Measurements from ENCODE around the gene CFAP77. TPM values are rescaled to one million over a fixed set of nuclear protein-coding genes. Genes with fewer than 3 reads are reported as not detected.

Gene CFAP77
- total RNA-seq, 1 donor from 2014 or later: not detected

- H3K4me1 ChIP-seq: peaks cover 36% of the 10 kb centered on the region
- H3K9me3 ChIP-seq: no peaks in the 10 kb centered on the region
- no peak for TF ChIP-seq POLR2A (IDR thresholded peaks at IDR 0.05)
- no peak overlapping the region for H3K27ac ChIP-seq
- no peak for DNase-seq (ENCODE audit: extremely low spot score in 2 of 2)
- H3K27me3 ChIP-seq: peaks cover 7% of the 10 kb centered on the region
- H3K36me3 ChIP-seq: no peaks in the 10 kb centered on the region
- intact Hi-C loops (cut with DNase I): loop anchor here (10.0 kb wide), 1 partner anchor 394 kb away; no protein-coding TSS in a partner anchor
- H3K4me3 ChIP-seq: peak overlapping the region; percentile 46 to 50
These were observed 631 bp downstream of the CFAP77 start for GRCh38 chr9:132410642-132411041.

- intact Hi-C loops (cut with DNase I): loop anchor here (10.0 kb wide), 1 partner anchor 394 kb away; no protein-coding TSS in a partner anchor
- no peaks in the 10 kb centered on the region for H3K36me3 ChIP-seq
- peaks cover 7% of the 10 kb centered on the region for H3K27me3 ChIP-seq
- TF ChIP-seq, protein P1, sequence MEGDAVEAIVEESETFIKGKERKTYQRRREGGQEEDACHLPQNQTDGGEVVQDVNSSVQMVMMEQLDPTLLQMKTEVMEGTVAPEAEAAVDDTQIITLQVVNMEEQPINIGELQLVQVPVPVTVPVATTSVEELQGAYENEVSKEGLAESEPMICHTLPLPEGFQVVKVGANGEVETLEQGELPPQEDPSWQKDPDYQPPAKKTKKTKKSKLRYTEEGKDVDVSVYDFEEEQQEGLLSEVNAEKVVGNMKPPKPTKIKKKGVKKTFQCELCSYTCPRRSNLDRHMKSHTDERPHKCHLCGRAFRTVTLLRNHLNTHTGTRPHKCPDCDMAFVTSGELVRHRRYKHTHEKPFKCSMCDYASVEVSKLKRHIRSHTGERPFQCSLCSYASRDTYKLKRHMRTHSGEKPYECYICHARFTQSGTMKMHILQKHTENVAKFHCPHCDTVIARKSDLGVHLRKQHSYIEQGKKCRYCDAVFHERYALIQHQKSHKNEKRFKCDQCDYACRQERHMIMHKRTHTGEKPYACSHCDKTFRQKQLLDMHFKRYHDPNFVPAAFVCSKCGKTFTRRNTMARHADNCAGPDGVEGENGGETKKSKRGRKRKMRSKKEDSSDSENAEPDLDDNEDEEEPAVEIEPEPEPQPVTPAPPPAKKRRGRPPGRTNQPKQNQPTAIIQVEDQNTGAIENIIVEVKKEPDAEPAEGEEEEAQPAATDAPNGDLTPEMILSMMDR (IDR thresholded peaks at IDR 0.05): peak; percentile 15 to 46 (median 41)
- no peak for TF ChIP-seq POLR2A (IDR thresholded peaks at IDR 0.05)
- H3K9me3 ChIP-seq: no peaks in the 10 kb centered on the region
- no peak overlapping the region for H3K27ac ChIP-seq
- peaks cover 32% of the 10 kb centered on the region for H3K4me1 ChIP-seq
- peak overlapping the region; percentile 46 to 50 for H3K4me3 ChIP-seq
- DNase-seq (ENCODE audit: extremely low spot score in 2 of 2): no peak
These were observed 1.1 kb downstream of the CFAP77 start for GRCh38 chr9:132411091-132411508.

DNA sequence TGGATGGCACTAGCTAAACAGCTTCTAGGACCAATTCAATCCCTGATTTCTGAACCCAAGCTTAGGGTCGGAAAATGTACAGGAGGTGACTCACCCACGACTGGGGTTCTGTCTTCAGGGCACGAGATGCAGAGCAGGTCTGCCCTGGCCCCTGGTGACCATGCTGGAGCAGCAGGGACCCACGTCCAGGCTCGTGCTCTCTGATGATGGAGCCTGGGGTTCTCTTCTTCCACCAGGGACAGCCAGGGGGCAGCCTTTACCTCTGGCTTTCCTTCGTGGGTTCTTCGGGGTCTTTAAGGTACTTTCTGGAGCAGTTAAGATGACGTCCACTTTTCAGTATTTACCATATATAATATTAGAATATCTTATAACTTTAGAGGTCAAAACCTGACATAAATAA lies 2.1 kb downstream of the CFAP77 start:
- intact Hi-C loops (cut with DNase I): loop anchor here (10.0 kb wide), 1 partner anchor 393 kb away; no protein-coding TSS in a partner anchor
- Histone ChIP-seq H3K36me3 (no peaks in the 10 kb centered on the region), H3K27me3 (peaks cover 7% of the 10 kb centered on the region), H3K4me3 (no peak overlapping the region), H3K27ac (no peak overlapping the region), H3K9me3 (no peaks in the 10 kb centered on the region), H3K4me1 (peaks cover 25% of the 10 kb centered on the region)
- no peak for DNase-seq (ENCODE audit: extremely low spot score in 2 of 2)
- TF ChIP-seq, protein P1 (IDR thresholded peaks at IDR 0.05): peak in 1 of 3 experiments; percentile 13
- TF ChIP-seq POLR2A (IDR thresholded peaks at IDR 0.05) (no peak), POLR2AphosphoS5 (IDR thresholded peaks at IDR 0.05; ENCODE audit: insufficient read depth in 1 of 2, low read depth in 1 of 2) (no peak)

DNA sequence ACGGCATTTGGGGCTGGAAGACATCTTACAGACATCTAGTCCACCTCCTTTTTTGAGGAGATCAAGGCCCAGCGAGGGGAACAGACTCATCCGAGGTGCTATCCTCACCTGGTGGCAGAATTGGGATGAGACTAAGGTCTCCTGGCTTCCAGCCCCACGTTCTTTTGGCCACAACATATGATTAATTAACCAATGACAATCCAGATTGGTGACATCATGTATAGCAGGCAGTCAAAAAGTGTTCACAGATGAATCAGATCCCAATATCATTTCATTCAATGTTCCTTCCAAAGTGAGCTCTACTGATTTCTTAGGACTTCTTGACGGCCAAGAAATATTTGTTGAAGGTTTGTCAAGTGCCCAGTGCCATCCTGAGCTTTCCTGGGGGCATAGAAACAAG lies 3.9 kb downstream of the CFAP77 start:
- H3K4me3 ChIP-seq: no peak overlapping the region
- no peaks in the 10 kb centered on the region for H3K9me3 ChIP-seq
- H3K27me3 ChIP-seq: peaks cover 7% of the 10 kb centered on the region
- TF ChIP-seq POLR2AphosphoS5 (IDR thresholded peaks at IDR 0.05; ENCODE audit: insufficient read depth in 1 of 2, low read depth in 1 of 2) (no peak), POLR2A (IDR thresholded peaks at IDR 0.05) (no peak)
- TF ChIP-seq, protein P1 (IDR thresholded peaks at IDR 0.05): no peak
- H3K4me1 ChIP-seq: peaks cover 22% of the 10 kb centered on the region
- H3K36me3 ChIP-seq: no peaks in the 10 kb centered on the region
- no peak for DNase-seq (ENCODE audit: extremely low spot score in 2 of 2)
- intact Hi-C loops (cut with DNase I): loop anchor here (10.0 kb wide), 1 partner anchor 391 kb away; no protein-coding TSS in a partner anchor
- no peak overlapping the region for H3K27ac ChIP-seq

DNA sequence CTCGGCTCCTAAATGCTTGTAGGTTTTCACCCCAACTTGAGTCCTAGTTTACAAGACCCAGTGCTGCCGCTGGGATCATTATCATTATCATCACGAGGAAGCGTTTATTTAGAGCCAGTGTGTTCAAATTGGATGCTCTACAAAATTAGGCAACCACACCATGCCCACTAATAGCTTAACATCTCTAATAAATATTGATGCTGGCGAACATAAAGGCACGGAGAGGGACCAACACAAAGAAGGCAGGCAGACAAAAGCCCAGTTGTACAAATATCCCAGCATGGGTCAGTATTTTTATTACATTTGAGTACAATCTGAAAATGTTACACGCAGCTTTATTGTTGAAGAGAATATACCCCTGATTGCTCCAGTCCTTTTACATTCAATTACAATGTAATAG lies 4.7 kb downstream of the CFAP77 start:
- no peak overlapping the region for H3K27ac ChIP-seq
- no peak for DNase-seq (ENCODE audit: extremely low spot score in 2 of 2)
- peaks cover 7% of the 10 kb centered on the region for H3K27me3 ChIP-seq
- no peaks in the 10 kb centered on the region for H3K36me3 ChIP-seq
- H3K4me1 ChIP-seq: peaks cover 18% of the 10 kb centered on the region
- H3K4me3 ChIP-seq: no peak overlapping the region
- no peaks in the 10 kb centered on the region for H3K9me3 ChIP-seq
- TF ChIP-seq POLR2A (IDR thresholded peaks at IDR 0.05): no peak
- no peak for TF ChIP-seq POLR2AphosphoS5 (IDR thresholded peaks at IDR 0.05; ENCODE audit: insufficient read depth in 1 of 2, low read depth in 1 of 2)
- TF ChIP-seq, protein P1 (IDR thresholded peaks at IDR 0.05): no peak
- intact Hi-C loops (cut with DNase I): loop anchor here (10.0 kb wide), 1 partner anchor 390 kb away; no protein-coding TSS in a partner anchor
